HL-60/S4 treated with phorbol 12-myristate 13-acetate at 8.2 ng/mL for 4 days and 3 days (cell line): Measurements from ENCODE around the gene GRHPR.
"Not testable (repeated sequence)": the region's sequence is repeated elsewhere in the genome, so short reads cannot be mapped to it uniquely, and the experiment has no call there.

ENCODE experiments used
- in situ Hi-C: fragments of 300-500 bp; cut with MboI; formaldehyde crosslinking; loops from 2 replicates; pipeline ENCODE4 v1.15.0; 2022; ENCODE audit warnings: low sequenced_read_pairs

Gene GRHPR

GRCh38 chr9:37419204-37419603 lies 3.3 kb upstream of the GRHPR start:
- in situ Hi-C loops, result no loop called here

DNA sequence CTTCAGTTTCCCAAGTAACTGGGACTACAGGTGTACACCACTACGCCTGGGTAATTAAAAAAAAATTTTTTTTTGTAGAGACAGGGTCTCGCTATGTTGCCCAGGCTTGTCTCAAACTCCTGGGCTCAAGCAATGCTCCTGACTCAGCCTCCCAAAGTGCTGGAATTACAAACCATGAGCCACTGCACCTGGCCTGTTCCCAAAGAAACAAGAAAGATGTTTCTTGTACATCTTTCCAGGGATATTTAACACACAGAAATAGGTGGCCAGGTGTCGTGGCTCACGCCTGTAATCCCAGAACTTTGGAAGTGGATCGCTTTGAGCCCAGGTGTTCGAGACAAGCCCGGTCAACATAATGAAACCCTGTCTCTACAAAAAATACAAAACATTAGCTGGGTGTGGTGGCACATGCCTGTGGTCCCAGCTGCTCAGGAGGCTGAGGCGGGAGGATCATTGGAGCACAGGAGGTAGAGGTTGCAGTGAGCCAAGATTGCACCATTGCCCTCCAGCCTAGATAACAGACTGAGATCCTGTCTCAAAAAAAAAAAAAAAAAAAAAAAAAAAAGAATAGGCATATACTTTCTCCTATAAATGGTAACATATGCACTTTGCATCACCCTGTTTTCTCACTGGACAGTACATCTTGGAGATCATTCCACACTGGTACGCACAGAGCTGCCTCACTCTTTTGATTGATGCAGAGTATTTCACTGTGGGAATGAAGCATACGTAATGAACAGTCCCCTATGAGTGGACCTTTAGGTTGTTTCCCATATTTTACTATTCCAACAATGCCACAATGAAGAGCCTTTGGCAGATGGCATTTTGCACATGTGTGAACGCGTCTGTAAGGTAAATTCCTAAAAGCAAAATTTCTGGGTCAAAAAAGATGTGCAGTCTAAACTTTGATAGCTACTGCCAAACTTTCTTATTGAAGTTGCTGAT lies 2.0 kb upstream of the GRHPR start:
- in situ Hi-C loops, result no loop called here

GRCh38 chr9:37421914-37422288 lies 595 bp upstream of the GRHPR start:
- in situ Hi-C loops, result no loop called here

GRCh38 chr9:37423508-37423907 lies 1.0 kb downstream of the GRHPR start:
- in situ Hi-C loops, result no loop called here

- in situ Hi-C loops, result no loop called here
These were observed 1.7 kb downstream of the GRHPR start for GRCh38 chr9:37424204-37424685.

DNA sequence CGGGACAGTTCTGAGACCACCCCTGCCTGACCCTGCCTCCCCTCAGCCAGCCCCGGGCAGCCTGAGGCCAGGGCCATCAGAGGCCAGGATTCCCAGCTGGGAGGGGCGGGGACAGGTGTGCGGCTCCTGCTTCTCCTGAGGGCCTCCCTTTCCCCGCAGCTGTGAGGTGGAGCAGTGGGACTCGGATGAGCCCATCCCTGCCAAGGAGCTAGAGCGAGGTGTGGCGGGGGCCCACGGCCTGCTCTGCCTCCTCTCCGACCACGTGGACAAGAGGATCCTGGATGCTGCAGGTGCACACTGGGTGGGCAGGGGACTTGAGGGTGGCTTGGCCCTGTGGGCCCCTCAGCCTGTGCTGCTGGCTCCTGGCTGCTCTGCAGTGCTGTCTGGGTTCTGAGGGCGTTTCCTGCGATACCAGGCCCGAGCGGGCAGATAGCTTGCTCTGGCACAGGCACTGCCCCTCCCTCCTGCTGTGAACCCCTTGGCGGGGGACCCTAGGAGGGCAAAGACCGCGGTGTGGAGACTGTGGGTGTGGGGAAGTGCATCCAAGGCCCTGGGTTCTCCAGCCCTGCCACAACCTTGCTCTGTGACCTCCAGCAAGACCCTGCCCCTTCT lies 2.3 kb downstream of the GRHPR start:
- in situ Hi-C loops, result no loop called here

DNA sequence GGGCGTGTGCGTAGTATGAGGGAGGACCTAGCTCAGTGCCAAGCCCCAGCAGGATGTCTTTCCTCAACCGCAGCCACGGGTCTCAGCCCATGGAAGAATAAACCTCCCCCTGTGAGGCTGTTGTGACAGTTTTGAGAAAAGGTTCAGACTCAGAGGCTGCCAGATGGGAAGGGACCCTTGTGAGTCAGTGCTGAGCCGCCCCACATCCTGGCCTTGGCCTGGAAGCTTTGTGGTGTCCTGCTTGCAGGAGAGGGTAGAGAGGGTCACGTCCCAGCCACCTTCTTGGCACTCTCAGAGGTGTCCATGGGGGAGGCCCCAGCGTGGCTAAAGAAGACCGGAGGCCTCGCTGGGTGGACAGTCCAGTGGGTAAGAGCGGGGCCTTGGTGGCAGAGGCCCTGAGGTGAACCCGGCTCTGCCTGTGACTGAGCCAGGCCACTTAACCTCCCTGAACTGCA lies 2.8 kb downstream of the GRHPR start:
- in situ Hi-C loops, result no loop called here

DNA sequence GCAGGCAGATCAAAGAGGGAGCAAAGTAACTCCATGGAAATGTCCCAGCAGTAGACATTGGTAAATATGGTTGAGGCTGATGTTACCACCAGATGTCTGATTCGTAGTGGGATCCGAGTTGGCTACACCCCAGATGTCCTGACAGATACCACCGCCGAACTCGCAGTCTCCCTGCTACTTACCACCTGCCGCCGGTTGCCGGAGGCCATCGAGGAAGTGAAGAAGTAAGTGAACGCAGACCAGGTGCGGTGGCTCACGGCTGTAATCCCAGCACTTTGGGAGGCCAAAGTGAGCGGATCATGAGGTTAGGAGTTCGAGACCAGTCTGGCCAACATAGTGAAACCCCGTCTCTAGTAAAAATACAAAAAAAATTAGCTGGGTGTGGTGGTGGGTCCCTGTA lies 3.9 kb downstream of the GRHPR start:
- in situ Hi-C loops, result not testable (repeated sequence)

- in situ Hi-C loops, result no loop called here
These were observed 4.3 kb downstream of the GRHPR start for GRCh38 chr9:37426846-37427245.

- in situ Hi-C loops, result no loop called here
These were observed 5.8 kb downstream of the GRHPR start for GRCh38 chr9:37428345-37428744.

GRCh38 chr9:37429441-37430285 lies 7.2 kb downstream of the GRHPR start:
- in situ Hi-C loops, result no loop called here

DNA sequence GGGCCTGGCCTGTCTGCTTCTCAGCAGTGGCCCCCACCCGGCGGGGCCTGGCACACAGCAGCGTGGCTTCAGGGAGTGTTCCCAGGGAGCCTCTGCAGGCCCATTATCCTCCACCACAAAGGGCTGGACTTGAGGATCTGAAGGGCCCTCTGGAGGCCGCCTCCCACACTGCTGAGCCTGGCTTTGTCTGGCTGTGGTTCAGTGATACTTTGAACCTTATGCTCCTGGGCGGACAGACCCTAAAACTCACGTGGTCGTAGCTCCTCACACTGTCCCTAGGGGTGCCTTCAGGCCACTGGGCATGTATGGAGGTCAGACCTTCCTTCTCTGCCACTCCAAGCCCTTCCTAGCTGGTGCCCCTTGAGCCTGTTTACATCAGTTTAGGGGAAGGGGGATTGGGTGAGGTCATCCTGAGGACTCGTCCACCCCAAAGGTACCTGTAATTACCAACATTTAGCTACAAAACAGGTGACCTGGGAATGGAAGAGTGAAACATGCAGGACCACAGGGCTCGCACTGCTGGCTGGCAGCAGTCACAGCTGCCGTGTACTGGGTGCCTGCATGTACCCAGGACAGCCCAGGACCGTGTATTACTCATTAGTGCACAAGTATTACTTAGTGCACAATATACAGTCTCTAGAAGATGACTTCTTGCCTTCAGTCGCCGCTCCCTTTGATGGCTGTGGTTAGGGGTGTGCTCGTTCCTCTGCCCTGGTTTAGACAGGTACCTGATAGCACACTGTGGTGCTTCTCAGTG lies 8.5 kb downstream of the GRHPR start:
- in situ Hi-C loops, result no loop called here

DNA sequence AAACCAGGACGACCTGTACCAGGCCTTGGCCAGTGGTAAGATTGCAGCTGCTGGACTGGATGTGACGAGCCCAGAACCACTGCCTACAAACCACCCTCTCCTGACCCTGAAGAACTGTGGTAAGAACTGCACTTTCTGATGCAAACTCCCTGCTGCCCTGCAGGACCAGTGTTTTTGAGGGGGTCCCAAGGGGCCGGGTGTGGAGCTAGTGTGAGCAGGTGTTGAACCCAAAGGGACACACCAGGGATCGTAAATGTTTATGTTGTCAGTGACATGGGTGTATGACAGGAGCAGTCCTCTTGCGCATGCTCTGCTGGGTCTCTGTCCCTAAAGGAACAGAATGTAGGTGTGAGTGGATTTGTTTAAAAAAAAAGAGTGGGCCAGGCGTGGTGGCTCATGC lies 9.5 kb downstream of the GRHPR start:
- in situ Hi-C loops, result no loop called here

- in situ Hi-C loops, result no loop called here
These were observed 11.4 kb downstream of the GRHPR start for GRCh38 chr9:37433867-37434371.

- in situ Hi-C loops, result no loop called here
These were observed 14.0 kb downstream of the GRHPR start for GRCh38 chr9:37436540-37436939.

GRCh38 chr9:37437010-37437409 lies 14.5 kb downstream of the GRHPR start:
- in situ Hi-C loops, result no loop called here

- in situ Hi-C loops, result no loop called here
These were observed 15.1 kb downstream of the GRHPR start for GRCh38 chr9:37437621-37438020.

DNA sequence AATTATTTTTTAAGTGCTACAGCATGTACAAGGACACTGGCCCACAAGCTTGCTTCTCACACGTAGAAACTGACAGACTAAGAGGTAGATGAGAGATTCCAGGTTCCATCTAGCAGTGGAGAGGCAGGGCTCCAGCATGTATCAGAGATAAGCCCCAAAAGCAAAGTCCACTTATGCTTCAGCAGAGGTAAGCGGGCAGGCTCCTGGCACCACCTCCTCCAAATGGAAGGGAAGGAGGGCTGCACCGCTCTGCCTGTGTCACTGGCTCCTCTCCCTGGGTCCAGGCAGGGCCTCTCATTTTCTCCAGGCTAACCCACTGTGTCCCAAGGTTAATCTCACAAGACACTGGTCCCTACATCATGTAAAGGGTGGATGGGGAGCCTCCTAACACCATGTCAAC lies 15.9 kb downstream of the GRHPR start:
- in situ Hi-C loops, result no loop called here

DNA sequence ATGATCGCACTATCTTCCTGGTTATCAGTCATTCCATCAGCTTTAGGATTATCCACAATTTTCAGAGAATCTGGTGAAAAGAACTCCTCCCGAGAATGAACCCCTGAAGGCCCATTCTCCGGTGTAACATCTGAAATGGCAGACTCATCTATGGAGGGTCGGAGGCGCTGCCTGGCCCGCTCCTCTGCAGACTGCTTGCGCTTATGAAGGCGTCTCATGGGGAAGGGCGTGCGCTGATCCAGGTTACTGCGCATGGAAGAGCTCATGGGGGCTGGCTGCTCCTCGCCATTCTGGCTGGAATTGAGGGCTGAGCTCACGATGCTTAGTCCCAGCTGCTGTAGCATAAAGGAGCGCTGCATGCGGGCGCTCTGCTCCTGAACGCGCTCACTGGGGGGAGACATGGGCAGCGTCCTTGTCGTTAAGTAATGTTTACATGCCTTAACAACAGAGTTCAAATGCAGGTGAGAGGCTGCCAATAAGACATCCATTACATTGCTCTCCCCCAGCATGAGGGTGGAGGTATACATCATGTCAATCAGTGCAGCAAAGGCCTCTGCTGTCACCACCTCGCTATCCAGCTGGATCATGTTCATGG lies 19.4 kb downstream of the GRHPR start:
- in situ Hi-C loops, result no loop called here

- in situ Hi-C loops, result no loop called here
These were observed 20.1 kb downstream of the GRHPR start for GRCh38 chr9:37442556-37442955.
